GM12874 (cell line): ENCODE measurements around the gene EHMT1.

Source experiments
- CTCF ChIP-seq: IDR thresholded peaks from 2 replicates; pipeline ENCODE4 v1.5.1; 2011; ENCODE audit warnings: low read depth, mild to moderate bottlenecking, control low read depth, low read length, moderate library complexity; ENCODE audit not compliant: insufficient read depth

The EHMT1 gene

DNA sequence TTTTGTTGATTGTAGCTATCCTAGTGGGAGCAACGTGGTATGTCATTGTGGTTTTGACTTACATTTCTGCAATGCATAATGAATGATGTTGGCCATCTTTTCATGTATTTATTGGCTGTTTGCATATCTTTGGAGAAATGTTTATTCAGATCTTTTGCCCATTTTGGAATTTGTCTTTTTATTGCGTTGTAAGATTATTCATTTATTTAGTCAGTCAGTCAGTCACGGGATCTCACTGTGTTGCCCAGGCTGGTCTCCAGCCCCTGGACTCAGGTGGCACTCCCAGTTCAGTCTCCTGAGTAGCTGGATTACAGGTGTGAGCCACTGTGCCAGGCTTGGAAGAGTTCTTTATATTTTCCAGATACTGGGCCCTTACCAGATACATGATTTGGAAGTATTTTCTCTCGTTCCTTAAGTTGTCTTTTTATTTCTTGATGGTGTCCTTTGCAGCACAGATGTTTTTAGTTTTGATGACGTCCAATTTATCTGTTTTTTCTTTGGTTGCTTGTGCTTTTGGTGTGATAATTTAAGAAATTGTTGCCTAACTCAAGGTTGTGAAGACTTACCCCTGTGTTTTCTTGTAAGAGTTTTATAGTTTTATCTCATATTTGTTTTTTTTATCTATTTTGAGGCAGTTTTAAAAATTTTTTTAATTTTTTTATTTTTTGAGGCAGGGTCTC lies 67.1 kb downstream of the EHMT1 start:
- no peak for TF ChIP-seq CTCF

DNA sequence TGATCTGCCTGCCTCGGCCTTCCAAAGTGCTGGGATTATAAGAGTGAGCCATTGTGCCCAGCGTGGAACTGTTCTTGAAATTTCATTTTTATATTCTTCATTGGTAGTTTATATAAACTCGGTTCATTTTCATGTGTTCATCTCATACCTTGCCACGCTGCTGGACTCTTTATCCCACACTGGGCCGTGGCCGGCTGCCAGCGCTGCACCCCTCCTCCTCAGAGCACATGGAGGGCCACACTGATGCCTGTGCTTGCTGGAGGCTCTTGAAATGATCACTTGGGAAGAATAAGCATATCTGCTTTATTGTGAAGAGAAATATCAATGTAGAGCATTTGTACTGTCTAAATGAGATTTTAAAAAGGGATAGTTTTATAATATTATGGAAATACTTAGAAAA lies 69.5 kb downstream of the EHMT1 start:
- no peak for TF ChIP-seq CTCF

DNA sequence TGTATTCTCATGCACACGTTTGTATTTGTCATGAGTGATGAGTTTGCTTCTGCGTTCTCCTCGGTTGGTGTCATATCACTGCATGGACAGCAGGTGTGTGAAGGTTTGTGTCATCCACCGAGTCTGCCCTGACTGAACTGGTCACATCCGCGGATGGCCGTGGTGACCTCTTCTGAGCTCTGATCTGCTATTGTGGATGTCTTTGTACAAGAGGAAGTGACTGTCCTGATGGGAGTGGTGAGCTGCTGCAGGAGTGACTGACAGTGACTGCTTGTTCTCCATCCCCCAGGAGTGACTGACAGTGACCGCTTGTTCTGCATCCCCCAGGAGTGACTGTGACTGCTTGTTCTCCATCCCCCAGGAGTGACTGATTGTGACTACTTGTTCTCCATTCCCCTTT lies 69.9 kb downstream of the EHMT1 start:
- TF ChIP-seq CTCF: no peak

GRCh38 chr9:137689745-137690529 lies 71.1 kb downstream of the EHMT1 start:
- no peak for TF ChIP-seq CTCF

GRCh38 chr9:137690930-137691645 lies 72.3 kb downstream of the EHMT1 start:
- TF ChIP-seq CTCF: no peak

- no peak for TF ChIP-seq CTCF
These were observed 73.0 kb downstream of the EHMT1 start for GRCh38 chr9:137691646-137692351.
